ENCODE measurements around the gene PGRMC2.
"Not testable (repeated sequence)": the region's sequence is repeated elsewhere in the genome, so short reads cannot be mapped to it uniquely, and the experiment has no call there.

The PGRMC2 gene

GRCh38 chr4:128267745-128268144, 19.9 kb downstream of the PGRMC2 start:
- H3K4me3 ChIP-seq (ENCODE audit: extremely low read depth, insufficient read depth, low read length, poor library complexity, severe bottlenecking), result no peak overlapping the region
- peaks cover 28% of the 10 kb centered on the region for H3K9me3 ChIP-seq (ENCODE audit: control insufficient read depth, low read length)
- H3K4me1 ChIP-seq (ENCODE audit: control insufficient read depth, insufficient read depth, low read length, poor library complexity, severe bottlenecking), result no peaks in the 10 kb centered on the region
- H3K36me3 ChIP-seq (ENCODE audit: control insufficient read depth, insufficient read depth, low read length), result peaks cover 31% of the 10 kb centered on the region
- WGBS, 2 experiments (ENCODE audit: insufficient coverage in 2 of 2), result 89 to 92% methylated on average over 1 of the region's 2 CpGs
- no peak overlapping the region for H3K27ac ChIP-seq (ENCODE audit: low read depth, low read length, severe bottlenecking)

GRCh38 chr4:128267171-128267570, 20.4 kb downstream of the PGRMC2 start:
- peaks cover 28% of the 10 kb centered on the region for H3K9me3 ChIP-seq (ENCODE audit: control insufficient read depth, low read length)
- peaks cover 27% of the 10 kb centered on the region for H3K36me3 ChIP-seq (ENCODE audit: control insufficient read depth, insufficient read depth, low read length)
- not testable (repeated sequence) for H3K4me1 ChIP-seq (ENCODE audit: control insufficient read depth, insufficient read depth, low read length, poor library complexity, severe bottlenecking); H3K27ac ChIP-seq (ENCODE audit: low read depth, low read length, severe bottlenecking); H3K4me3 ChIP-seq (ENCODE audit: extremely low read depth, insufficient read depth, low read length, poor library complexity, severe bottlenecking)
- 100% methylated on average over 2 of the region's 3 CpGs; no CpG with 5 or more reads in 1 of the 2 experiments for WGBS, 2 experiments (ENCODE audit: insufficient coverage in 2 of 2)

GRCh38 chr4:128265550-128265949, 22.1 kb downstream of the PGRMC2 start:
- H3K9me3 ChIP-seq (ENCODE audit: control insufficient read depth, low read length), result peaks cover 36% of the 10 kb centered on the region
- not testable (repeated sequence) for H3K27ac ChIP-seq (ENCODE audit: low read depth, low read length, severe bottlenecking); H3K4me1 ChIP-seq (ENCODE audit: control insufficient read depth, insufficient read depth, low read length, poor library complexity, severe bottlenecking); H3K4me3 ChIP-seq (ENCODE audit: extremely low read depth, insufficient read depth, low read length, poor library complexity, severe bottlenecking)
- peaks cover 11% of the 10 kb centered on the region for H3K36me3 ChIP-seq (ENCODE audit: control insufficient read depth, insufficient read depth, low read length)
- WGBS, 2 experiments (ENCODE audit: insufficient coverage in 2 of 2), result 40 to 77% methylated on average over 2 to 3 of the region's 3 CpGs

GRCh38 chr4:128259889-128260288, 27.7 kb downstream of the PGRMC2 start:
- not testable (repeated sequence) for H3K4me3 ChIP-seq (ENCODE audit: extremely low read depth, insufficient read depth, low read length, poor library complexity, severe bottlenecking); H3K27ac ChIP-seq (ENCODE audit: low read depth, low read length, severe bottlenecking); H3K36me3 ChIP-seq (ENCODE audit: control insufficient read depth, insufficient read depth, low read length); H3K4me1 ChIP-seq (ENCODE audit: control insufficient read depth, insufficient read depth, low read length, poor library complexity, severe bottlenecking)
- WGBS, 2 experiments (ENCODE audit: insufficient coverage in 2 of 2), result 81 to 86% methylated on average over 2 to 3 of the region's 5 CpGs
- peaks cover 28% of the 10 kb centered on the region for H3K9me3 ChIP-seq (ENCODE audit: control insufficient read depth, low read length)

GRCh38 chr4:128258166-128258565, 29.4 kb downstream of the PGRMC2 start:
- H3K36me3 ChIP-seq (ENCODE audit: control insufficient read depth, insufficient read depth, low read length); H3K4me1 ChIP-seq (ENCODE audit: control insufficient read depth, insufficient read depth, low read length, poor library complexity, severe bottlenecking); H3K4me3 ChIP-seq (ENCODE audit: extremely low read depth, insufficient read depth, low read length, poor library complexity, severe bottlenecking); H3K27ac ChIP-seq (ENCODE audit: low read depth, low read length, severe bottlenecking): not testable (repeated sequence)
- whole genome bisulfite sequencing, 2 experiments (ENCODE audit: insufficient coverage in 2 of 2), result 85 to 89% methylated on average over 3 to 4 of the region's 4 CpGs
- H3K9me3 ChIP-seq (ENCODE audit: control insufficient read depth, low read length), result peaks cover 15% of the 10 kb centered on the region

GRCh38 chr4:128256539-128256938, 31.1 kb downstream of the PGRMC2 start:
- Histone ChIP-seq H3K9me3 (ENCODE audit: control insufficient read depth, low read length) (peaks cover 10% of the 10 kb centered on the region), H3K36me3 (ENCODE audit: control insufficient read depth, insufficient read depth, low read length) (no peaks in the 10 kb centered on the region), H3K27ac (ENCODE audit: low read depth, low read length, severe bottlenecking) (no peak overlapping the region), H3K4me1 (ENCODE audit: control insufficient read depth, insufficient read depth, low read length, poor library complexity, severe bottlenecking) (no peaks in the 10 kb centered on the region), H3K4me3 (ENCODE audit: extremely low read depth, insufficient read depth, low read length, poor library complexity, severe bottlenecking) (no peak overlapping the region)
- WGBS, 2 experiments (ENCODE audit: insufficient coverage in 2 of 2), result no CpG with 5 or more reads among the region's 1 CpG

GRCh38 chr4:128255906-128256305, 31.7 kb downstream of the PGRMC2 start:
- Histone ChIP-seq H3K27ac (ENCODE audit: low read depth, low read length, severe bottlenecking) (no peak overlapping the region), H3K4me3 (ENCODE audit: extremely low read depth, insufficient read depth, low read length, poor library complexity, severe bottlenecking) (no peak overlapping the region), H3K36me3 (ENCODE audit: control insufficient read depth, insufficient read depth, low read length) (no peaks in the 10 kb centered on the region), H3K4me1 (ENCODE audit: control insufficient read depth, insufficient read depth, low read length, poor library complexity, severe bottlenecking) (no peaks in the 10 kb centered on the region), H3K9me3 (ENCODE audit: control insufficient read depth, low read length) (peaks cover 7% of the 10 kb centered on the region)
- WGBS, 2 experiments (ENCODE audit: insufficient coverage in 2 of 2), result 88 to 90% methylated on average over 1 to 2 of the region's 3 CpGs

- no peak overlapping the region for H3K4me3 ChIP-seq (ENCODE audit: extremely low read depth, insufficient read depth, low read length, poor library complexity, severe bottlenecking)
- no peak overlapping the region for H3K27ac ChIP-seq (ENCODE audit: low read depth, low read length, severe bottlenecking)
- 36 to 54% methylated on average over 2 of the region's 4 CpGs for WGBS, 2 experiments (ENCODE audit: insufficient coverage in 2 of 2)
- H3K36me3 ChIP-seq (ENCODE audit: control insufficient read depth, insufficient read depth, low read length), result no peaks in the 10 kb centered on the region
- H3K9me3 ChIP-seq (ENCODE audit: control insufficient read depth, low read length), result peaks cover 23% of the 10 kb centered on the region
- no peaks in the 10 kb centered on the region for H3K4me1 ChIP-seq (ENCODE audit: control insufficient read depth, insufficient read depth, low read length, poor library complexity, severe bottlenecking)
Measured at GRCh38 chr4:128249787-128250668, 37.6 kb downstream of the PGRMC2 start.

GRCh38 chr4:128247906-128248305, 39.7 kb downstream of the PGRMC2 start:
- Histone ChIP-seq H3K36me3 (ENCODE audit: control insufficient read depth, insufficient read depth, low read length) (no peaks in the 10 kb centered on the region), H3K4me3 (ENCODE audit: extremely low read depth, insufficient read depth, low read length, poor library complexity, severe bottlenecking) (no peak overlapping the region), H3K9me3 (ENCODE audit: control insufficient read depth, low read length) (peaks cover 19% of the 10 kb centered on the region), H3K4me1 (ENCODE audit: control insufficient read depth, insufficient read depth, low read length, poor library complexity, severe bottlenecking) (no peaks in the 10 kb centered on the region), H3K27ac (ENCODE audit: low read depth, low read length, severe bottlenecking) (no peak overlapping the region)
- no CpG with 5 or more reads among the region's 1 CpG for WGBS, 2 experiments (ENCODE audit: insufficient coverage in 2 of 2)

- not testable (repeated sequence) for H3K4me3 ChIP-seq (ENCODE audit: extremely low read depth, insufficient read depth, low read length, poor library complexity, severe bottlenecking); H3K4me1 ChIP-seq (ENCODE audit: control insufficient read depth, insufficient read depth, low read length, poor library complexity, severe bottlenecking); H3K27ac ChIP-seq (ENCODE audit: low read depth, low read length, severe bottlenecking); H3K36me3 ChIP-seq (ENCODE audit: control insufficient read depth, insufficient read depth, low read length)
- WGBS, 2 experiments (ENCODE audit: insufficient coverage in 2 of 2), result 84 to 90% methylated on average over 3 of the region's 5 CpGs
- H3K9me3 ChIP-seq (ENCODE audit: control insufficient read depth, low read length), result peaks cover 19% of the 10 kb centered on the region
Measured at GRCh38 chr4:128245391-128245790, 42.2 kb downstream of the PGRMC2 start.

- Histone ChIP-seq H3K36me3 (ENCODE audit: control insufficient read depth, insufficient read depth, low read length) (no peaks in the 10 kb centered on the region), H3K4me1 (ENCODE audit: control insufficient read depth, insufficient read depth, low read length, poor library complexity, severe bottlenecking) (peaks cover 7% of the 10 kb centered on the region), H3K4me3 (ENCODE audit: extremely low read depth, insufficient read depth, low read length, poor library complexity, severe bottlenecking) (no peak overlapping the region), H3K9me3 (ENCODE audit: control insufficient read depth, low read length) (peaks cover 13% of the 10 kb centered on the region), H3K27ac (ENCODE audit: low read depth, low read length, severe bottlenecking) (no peak overlapping the region)
- WGBS, 2 experiments (ENCODE audit: insufficient coverage in 2 of 2), result 100% methylated on average over 1 to 2 of the region's 2 CpGs
Measured at GRCh38 chr4:128244379-128244778, 43.2 kb downstream of the PGRMC2 start.

Data from mesodermal cell (in vitro differentiated cells).